Measurements from ENCODE around the gene FBXL14.

Gene FBXL14

DNA sequence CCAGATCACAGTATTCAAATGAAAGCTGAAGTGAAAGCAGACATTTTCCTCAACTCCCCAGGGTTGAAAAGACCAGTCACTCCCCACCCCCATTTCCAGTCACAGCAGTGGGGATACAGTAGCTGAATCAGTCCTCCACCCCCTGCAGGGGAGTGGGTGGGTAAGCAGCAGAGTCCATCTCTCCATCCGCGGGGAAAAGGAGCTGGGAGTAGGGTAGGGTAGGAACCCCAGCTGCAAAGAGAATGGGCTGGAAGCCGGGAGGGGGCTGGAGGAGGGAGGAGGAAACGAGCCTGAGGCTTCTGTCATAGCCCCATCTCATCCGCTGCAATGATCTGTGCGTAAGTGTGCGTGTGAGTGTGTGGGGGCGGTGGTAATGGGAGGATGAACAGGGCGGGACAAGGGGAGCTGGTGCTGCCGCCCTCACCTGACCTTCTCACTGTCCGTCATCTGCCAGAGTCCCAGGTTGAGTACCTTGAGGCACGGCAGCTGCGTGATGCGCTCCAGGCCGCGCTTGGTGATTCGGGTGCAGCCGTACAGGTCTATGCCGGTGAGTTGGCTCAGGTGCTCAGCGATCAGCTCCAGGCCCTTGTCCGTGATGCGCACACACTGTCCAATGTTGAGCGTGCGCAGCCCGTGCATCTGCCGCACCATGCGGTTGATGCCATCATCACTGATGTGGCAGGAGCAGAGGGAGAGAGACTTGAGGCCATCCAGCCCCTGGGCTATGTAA, 1.8 kb downstream of the FBXL14 start:
- Mint-ChIP-seq H3K27me3 (ENCODE audit: low read depth) (no peaks in the 10 kb centered on the region), H3K9me3 (no peaks in the 10 kb centered on the region), H3K27ac (peak overlapping the region; percentile 89), H3K4me3 (peak overlapping the region; percentile 94), H3K36me3 (ENCODE audit: low read depth) (peaks cover 28% of the 10 kb centered on the region), H3K4me1 (ENCODE audit: low read depth) (peaks cover 53% of the 10 kb centered on the region)

DNA sequence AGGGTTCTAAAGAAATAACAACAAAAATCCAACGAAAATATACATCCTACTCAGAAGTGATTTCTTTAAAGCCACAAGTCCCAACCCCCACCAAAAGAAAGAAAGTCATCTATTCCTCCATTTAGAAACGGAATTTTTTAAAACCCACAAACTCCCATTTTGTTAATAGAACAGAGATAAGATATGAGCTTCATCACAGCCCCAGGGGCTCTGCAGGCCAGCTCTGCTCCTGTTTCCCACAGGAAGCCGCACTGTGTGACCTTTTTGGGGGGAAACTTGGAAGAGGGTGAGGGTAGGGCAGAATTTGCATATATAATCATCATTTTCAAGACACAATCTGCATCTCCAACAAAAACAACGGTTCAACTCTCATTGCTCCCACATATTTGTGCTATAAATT, 2.8 kb downstream of the FBXL14 start:
- Mint-ChIP-seq H3K9me3 (no peaks in the 10 kb centered on the region), H3K36me3 (ENCODE audit: low read depth) (peaks cover 28% of the 10 kb centered on the region), H3K27ac (peak overlapping the region; percentile 89), H3K27me3 (ENCODE audit: low read depth) (no peaks in the 10 kb centered on the region), H3K4me1 (ENCODE audit: low read depth) (peaks cover 54% of the 10 kb centered on the region), H3K4me3 (peak overlapping the region; percentile 94)

- Mint-ChIP-seq H3K36me3 (ENCODE audit: low read depth) (peaks cover 28% of the 10 kb centered on the region), H3K4me1 (ENCODE audit: low read depth) (peaks cover 54% of the 10 kb centered on the region), H3K9me3 (no peaks in the 10 kb centered on the region), H3K27ac (no peak overlapping the region), H3K27me3 (ENCODE audit: low read depth) (no peaks in the 10 kb centered on the region), H3K4me3 (peak overlapping the region; percentile 74)
These were observed 3.3 kb downstream of the FBXL14 start for GRCh38 chr12:1591034-1591433.

DNA sequence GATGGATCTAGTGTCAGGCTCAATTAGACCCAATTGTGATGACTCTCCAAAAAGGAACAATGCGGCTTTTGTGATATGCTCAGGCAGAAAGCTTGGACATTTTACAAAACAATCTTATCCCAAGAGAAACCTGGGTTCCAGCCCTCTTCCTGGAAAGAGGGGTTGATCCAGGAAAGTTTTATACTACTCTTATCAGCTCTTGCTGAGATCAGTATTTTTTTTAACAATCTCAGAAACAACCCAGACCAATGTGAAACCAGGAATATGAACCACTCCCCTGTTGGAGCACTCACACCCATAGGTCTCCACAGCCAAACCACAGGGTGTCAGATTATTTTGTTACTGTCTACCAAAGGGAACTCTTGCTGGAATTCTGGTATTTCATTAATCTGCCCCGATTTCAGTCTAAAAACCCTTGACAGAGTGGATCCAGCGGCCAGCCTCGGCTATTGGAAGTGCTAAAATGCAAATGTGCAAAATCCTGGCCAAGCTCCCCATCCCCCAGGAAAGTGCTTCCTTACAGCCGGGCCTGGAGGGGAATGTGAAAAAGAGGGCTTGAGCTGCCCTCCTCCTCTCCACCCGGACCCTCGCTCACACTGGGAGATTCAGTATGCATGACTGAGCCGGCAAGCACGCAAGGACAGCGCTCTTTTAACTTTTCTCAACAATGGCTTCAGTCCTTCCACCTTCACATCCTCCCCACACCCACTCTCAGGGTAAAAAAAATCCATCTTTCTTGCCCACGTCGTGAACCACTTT, 4.0 kb downstream of the FBXL14 start:
- Mint-ChIP-seq H3K4me3 (peak overlapping the region; percentile 74), H3K36me3 (ENCODE audit: low read depth) (peaks cover 28% of the 10 kb centered on the region), H3K9me3 (no peaks in the 10 kb centered on the region), H3K4me1 (ENCODE audit: low read depth) (peaks cover 51% of the 10 kb centered on the region), H3K27ac (no peak overlapping the region), H3K27me3 (ENCODE audit: low read depth) (no peaks in the 10 kb centered on the region)

GRCh38 chr12:1588575-1588947, 5.8 kb downstream of the FBXL14 start:
- no peaks in the 10 kb centered on the region for H3K9me3 Mint-ChIP-seq
- peaks cover 47% of the 10 kb centered on the region for H3K4me1 Mint-ChIP-seq (ENCODE audit: low read depth)
- H3K4me3 Mint-ChIP-seq = no peak overlapping the region
- H3K27me3 Mint-ChIP-seq (ENCODE audit: low read depth) = no peaks in the 10 kb centered on the region
- H3K36me3 Mint-ChIP-seq (ENCODE audit: low read depth) = peaks cover 28% of the 10 kb centered on the region
- peak overlapping the region; percentile 18 for H3K27ac Mint-ChIP-seq

GRCh38 chr12:1587927-1588574, 6.3 kb downstream of the FBXL14 start:
- peaks cover 49% of the 10 kb centered on the region for H3K4me1 Mint-ChIP-seq (ENCODE audit: low read depth)
- peaks cover 28% of the 10 kb centered on the region for H3K36me3 Mint-ChIP-seq (ENCODE audit: low read depth)
- H3K4me3 Mint-ChIP-seq = no peak overlapping the region
- H3K9me3 Mint-ChIP-seq = no peaks in the 10 kb centered on the region
- no peak overlapping the region for H3K27ac Mint-ChIP-seq
- H3K27me3 Mint-ChIP-seq (ENCODE audit: low read depth) = no peaks in the 10 kb centered on the region

DNA sequence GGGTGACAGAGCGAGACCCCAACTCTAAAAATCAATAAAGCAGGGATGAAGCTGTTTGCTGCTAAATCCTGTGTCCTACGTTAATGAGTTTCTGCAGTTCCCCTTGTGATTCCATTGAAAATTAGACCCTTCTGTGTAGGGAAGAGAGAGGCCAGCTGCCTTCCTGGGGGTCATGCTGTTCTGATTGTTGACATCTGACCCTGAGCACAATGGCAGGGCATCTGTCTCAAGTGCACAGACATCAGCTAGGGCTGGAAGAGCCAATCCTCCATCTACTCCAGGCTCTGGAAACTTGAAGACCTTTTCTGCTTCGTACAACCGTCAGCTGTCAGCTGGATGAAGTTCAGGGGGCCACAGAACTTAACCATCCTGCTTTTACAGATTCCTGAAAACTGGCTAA, 10.1 kb downstream of the FBXL14 start:
- Mint-ChIP-seq H3K9me3 (no peaks in the 10 kb centered on the region), H3K4me1 (ENCODE audit: low read depth) (peaks cover 23% of the 10 kb centered on the region), H3K4me3 (no peak overlapping the region), H3K36me3 (ENCODE audit: low read depth) (peaks cover 8% of the 10 kb centered on the region), H3K27me3 (ENCODE audit: low read depth) (no peaks in the 10 kb centered on the region), H3K27ac (no peak overlapping the region)

GRCh38 chr12:1583421-1584078, 10.8 kb downstream of the FBXL14 start:
- H3K4me3 Mint-ChIP-seq = no peak overlapping the region
- H3K27me3 Mint-ChIP-seq (ENCODE audit: low read depth) = no peaks in the 10 kb centered on the region

DNA sequence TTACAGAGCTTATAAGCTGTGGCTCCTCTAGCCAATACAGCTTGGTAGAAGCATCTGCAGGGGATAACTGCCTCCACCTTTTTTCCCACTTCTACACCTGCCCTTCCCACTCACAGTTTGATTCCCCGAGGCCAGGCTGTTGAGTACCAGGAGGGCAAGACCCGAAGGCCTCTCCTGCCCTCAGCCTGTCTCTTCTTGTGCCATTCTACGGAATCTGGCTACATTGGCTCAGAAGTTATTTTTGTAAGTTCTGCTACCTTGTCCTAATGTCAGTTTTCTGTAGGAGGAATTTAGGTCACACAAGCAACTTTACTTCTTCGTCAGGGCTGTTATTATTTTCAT, 11.7 kb downstream of the FBXL14 start:
- no peaks in the 10 kb centered on the region for H3K9me3 Mint-ChIP-seq
- peak overlapping the region; percentile 39 for H3K27ac Mint-ChIP-seq
- H3K4me3 Mint-ChIP-seq = no peak overlapping the region
- peaks cover 10% of the 10 kb centered on the region for H3K4me1 Mint-ChIP-seq (ENCODE audit: low read depth)
- no peaks in the 10 kb centered on the region for H3K27me3 Mint-ChIP-seq (ENCODE audit: low read depth)
- no peaks in the 10 kb centered on the region for H3K36me3 Mint-ChIP-seq (ENCODE audit: low read depth)

More at GRCh38 chr12:1583421-1584078, 10.8 kb downstream of the FBXL14 start:
- Mint-ChIP-seq H3K4me1 (ENCODE audit: low read depth) (peaks cover 19% of the 10 kb centered on the region), H3K9me3 (no peaks in the 10 kb centered on the region), H3K27ac (no peak overlapping the region), H3K36me3 (ENCODE audit: low read depth) (peaks cover 7% of the 10 kb centered on the region)

DNA sequence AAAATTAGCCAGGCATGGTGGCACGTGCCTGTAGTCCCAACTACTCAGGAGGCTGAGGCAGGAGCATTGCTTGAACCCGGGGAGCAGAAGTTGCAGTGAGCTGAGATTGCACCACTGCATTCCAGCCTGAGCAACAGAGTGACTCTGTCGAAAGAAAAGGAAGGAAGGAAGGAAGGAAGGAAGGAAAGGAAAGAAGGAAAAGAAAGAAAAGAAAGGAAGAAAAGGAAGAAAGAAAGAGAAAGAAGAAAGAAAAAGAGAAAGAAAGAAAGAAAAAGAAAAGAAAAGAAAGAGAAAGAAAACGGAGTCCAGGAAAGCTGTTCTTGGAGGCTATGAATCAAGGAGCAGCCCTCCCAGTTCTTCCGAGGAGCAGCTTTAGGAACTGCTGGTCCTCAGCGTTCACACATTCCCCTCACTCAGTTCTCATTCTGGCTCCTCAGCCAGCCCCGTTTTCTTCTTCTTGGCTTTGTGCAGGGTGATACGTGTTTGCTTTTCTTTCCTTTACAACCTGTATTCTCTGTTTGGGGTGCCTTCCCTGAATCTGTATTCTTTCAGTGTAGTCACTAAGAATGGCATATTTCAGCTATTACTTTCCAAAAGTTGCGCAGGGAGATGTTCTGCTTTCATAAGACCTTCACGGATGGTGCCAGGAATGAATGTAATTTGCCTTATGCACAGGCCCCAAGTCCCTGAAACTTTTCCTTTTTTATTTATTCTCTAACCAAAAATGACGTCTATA, 12.2 kb downstream of the FBXL14 start:
- H3K36me3 Mint-ChIP-seq (ENCODE audit: low read depth) = no peaks in the 10 kb centered on the region
- no peaks in the 10 kb centered on the region for H3K9me3 Mint-ChIP-seq
- H3K27ac Mint-ChIP-seq = no peak overlapping the region
- no peaks in the 10 kb centered on the region for H3K27me3 Mint-ChIP-seq (ENCODE audit: low read depth)
- peaks cover 9% of the 10 kb centered on the region for H3K4me1 Mint-ChIP-seq (ENCODE audit: low read depth)
- H3K4me3 Mint-ChIP-seq = no peak overlapping the region

DNA sequence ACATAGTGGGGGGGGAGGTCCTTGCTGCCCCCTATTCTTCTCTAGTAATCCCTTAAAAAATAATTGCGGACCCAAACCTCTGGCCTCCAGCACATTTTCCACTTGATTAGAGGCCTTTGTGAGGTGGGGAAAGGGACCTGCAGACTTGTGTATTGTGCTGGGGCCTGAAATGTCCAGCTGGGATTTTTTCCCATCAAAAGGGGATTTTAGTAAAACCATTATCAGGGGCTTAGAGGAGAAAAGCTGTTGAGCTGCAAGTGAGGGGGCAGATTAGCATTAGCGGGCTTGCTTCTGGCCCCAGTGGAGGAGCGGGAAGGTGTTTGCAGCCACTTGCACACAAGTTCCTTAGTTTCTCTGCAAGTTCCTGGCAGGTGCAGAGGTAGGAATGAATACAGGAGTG, 13.9 kb downstream of the FBXL14 start:
- Mint-ChIP-seq H3K36me3 (ENCODE audit: low read depth) (no peaks in the 10 kb centered on the region), H3K4me1 (ENCODE audit: low read depth) (peaks cover 9% of the 10 kb centered on the region), H3K27ac (no peak overlapping the region), H3K4me3 (no peak overlapping the region), H3K9me3 (no peaks in the 10 kb centered on the region), H3K27me3 (ENCODE audit: low read depth) (no peaks in the 10 kb centered on the region)

- Mint-ChIP-seq H3K4me1 (ENCODE audit: low read depth) (peaks cover 9% of the 10 kb centered on the region), H3K4me3 (no peak overlapping the region), H3K27me3 (ENCODE audit: low read depth) (no peaks in the 10 kb centered on the region), H3K36me3 (ENCODE audit: low read depth) (no peaks in the 10 kb centered on the region), H3K27ac (no peak overlapping the region), H3K9me3 (no peaks in the 10 kb centered on the region)
These were observed 14.5 kb downstream of the FBXL14 start for GRCh38 chr12:1579651-1580435.

DNA sequence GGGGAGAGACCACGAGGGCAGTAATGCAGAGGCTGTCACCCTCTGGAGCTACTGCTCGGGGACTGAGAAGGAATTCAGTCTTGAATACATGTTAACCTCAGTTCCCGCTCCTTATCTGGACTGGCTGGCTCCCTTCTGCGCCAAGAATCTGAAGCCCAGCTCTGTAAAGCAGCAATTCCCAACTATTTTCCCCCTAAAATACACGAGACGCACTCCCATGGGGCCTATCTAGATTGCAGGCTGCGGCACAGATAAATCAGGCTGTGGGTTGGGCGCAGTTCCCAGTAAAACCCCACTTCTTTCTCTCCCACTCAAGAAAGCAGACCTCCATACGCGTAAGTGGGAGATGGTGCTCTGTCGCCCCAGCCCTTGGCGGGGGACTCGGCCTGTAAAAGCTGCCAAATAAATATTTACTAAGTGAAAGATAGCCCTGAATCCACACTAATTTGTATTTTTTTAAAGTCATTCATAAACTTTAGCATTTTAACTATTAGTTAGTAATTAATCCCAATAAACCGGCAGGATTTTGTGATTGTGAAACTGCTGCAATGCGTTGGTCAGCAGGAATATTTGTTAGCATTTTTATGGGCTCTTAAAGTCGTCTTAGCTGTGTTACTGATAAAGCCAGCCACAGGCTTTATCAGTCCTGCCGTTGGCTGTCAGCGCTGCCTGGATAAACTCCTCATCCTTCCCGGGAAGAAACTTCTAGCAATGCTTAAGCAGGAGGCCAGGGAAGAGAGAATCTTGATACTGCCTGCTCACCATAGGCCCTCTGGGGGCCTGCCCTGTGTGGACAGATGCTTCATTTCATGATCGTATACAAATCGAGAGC, 17.8 kb downstream of the FBXL14 start:
- Mint-ChIP-seq H3K27me3 (ENCODE audit: low read depth) (peaks cover 17% of the 10 kb centered on the region), H3K27ac (no peak overlapping the region), H3K4me1 (ENCODE audit: low read depth) (no peaks in the 10 kb centered on the region), H3K9me3 (no peaks in the 10 kb centered on the region), H3K4me3 (no peak overlapping the region), H3K36me3 (ENCODE audit: low read depth) (no peaks in the 10 kb centered on the region)

Measured in T-helper 1 cell treated with Interleukin-12 subunit alpha and Interleukin-12 subunit beta and Interleukin-4 antibody, amounts not matched to agents 30 μg/mL and 1 μg/mL, for 36 hours (primary cell).